Astrocyte of the hippocampus (primary cell): ENCODE results near the gene SLC12A9.
"Not testable (repeated sequence)": the region's sequence is repeated elsewhere in the genome, so short reads cannot be mapped to it uniquely, and the experiment has no call there.

Experiments
- DNase-seq: peaks from one replicate; pipeline ENCODE4 v3.0.0; 2011; ENCODE audit warnings: low read depth, low spot score

The SLC12A9 gene

DNA sequence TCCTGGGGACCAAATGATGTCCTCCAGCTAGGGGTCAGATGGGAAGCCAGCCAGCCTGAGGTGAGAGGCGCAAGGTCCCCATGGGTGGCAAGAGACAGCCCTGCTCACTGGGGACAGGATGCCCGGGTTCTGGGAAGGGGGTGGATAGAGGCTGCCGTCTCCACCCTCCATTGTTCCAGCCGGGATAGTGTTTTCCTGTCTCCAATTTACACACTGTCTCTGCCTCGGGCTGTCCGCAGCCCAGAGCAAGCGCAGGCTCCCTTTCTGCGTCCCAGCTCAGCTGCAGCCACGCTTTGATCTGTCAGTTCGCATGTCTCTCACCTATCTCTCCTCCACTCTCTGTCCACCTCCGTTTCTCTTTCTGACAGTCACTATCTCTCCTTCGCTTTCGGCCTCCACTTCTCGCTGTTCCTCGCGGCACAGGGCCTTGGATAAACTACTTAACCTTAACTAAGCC lies 27.3 kb upstream of the SLC12A9 start:
- peak; percentile 50 for DNase-seq

DNA sequence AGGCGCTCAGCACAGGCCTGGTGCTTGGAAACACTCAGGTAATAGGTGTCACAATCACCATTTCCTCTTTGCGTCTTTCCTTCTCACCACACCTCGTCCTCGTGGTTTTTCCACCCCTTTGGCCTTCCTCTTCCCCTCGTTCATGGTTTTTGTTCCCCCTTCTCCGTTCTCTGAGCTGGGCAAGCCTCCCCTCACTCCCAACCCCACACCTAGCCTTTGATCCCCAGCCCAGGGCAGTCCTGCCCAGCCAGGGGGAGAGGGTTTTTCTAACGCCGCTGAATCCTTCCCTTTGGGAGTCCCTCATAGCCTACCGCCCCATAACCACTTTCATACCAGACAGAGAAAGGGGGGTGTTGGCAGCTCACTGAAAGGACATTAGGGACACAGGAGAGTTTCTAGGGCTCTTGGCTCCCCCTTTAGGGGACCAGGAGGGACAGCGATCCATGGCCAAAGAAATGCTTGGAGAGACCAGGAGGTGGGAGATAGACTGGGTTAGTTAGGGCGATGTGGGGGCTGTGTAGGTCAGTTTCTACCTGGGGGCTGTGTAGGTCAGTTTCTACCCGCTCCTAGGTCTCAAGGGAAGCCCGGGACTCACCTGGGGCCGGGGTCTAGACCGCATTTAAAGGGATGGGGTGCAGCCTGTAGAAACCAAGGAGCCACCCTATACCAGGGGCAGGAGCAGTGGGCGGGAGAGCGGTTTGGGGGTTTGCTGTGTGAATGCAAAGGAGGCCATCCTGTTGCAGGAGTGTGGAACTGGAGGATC lies 26.6 kb upstream of the SLC12A9 start:
- DNase-seq, result peak; percentile 68

DNA sequence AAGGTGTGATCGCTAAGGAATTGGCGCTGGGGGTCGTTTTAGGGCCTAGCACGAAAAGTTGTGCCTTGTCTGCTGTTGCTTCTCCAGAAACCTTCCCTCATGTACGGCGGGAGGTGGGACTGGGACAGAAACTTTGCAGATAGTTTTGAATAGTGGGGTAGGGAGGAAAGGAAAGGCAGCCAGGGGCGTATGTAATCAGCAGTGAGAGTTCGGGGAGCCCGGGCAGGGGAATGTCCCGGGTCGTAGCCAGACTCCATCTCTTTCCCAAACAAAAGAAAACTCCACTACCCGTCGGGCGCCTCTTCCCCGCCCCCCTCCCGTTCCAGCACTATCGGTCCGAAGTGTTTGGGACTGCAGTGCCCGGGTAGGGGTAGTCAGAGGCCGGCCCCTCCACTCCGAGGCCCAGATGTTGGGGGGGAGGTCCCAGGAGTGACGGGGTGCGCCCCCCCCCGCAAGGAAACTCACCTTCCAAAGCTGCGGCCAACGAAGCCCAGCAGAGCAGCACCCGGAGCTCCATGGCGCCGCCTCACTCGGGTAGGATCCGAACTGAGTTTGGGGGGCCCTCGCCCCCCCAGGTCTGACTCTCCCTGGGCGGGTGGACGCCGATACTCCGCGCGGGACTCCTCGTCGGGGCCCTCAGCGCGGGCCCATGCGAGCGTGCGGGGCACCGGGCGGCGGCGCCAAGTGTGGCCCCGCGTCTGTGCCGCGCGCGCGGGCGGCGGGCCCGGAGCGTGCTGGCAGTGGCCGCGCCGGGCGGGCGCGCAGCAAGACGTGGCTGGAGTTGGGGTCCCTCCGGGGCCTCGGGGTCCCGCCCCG lies 25.8 kb upstream of the SLC12A9 start:
- DNase-seq, result peak; percentile 47

DNA sequence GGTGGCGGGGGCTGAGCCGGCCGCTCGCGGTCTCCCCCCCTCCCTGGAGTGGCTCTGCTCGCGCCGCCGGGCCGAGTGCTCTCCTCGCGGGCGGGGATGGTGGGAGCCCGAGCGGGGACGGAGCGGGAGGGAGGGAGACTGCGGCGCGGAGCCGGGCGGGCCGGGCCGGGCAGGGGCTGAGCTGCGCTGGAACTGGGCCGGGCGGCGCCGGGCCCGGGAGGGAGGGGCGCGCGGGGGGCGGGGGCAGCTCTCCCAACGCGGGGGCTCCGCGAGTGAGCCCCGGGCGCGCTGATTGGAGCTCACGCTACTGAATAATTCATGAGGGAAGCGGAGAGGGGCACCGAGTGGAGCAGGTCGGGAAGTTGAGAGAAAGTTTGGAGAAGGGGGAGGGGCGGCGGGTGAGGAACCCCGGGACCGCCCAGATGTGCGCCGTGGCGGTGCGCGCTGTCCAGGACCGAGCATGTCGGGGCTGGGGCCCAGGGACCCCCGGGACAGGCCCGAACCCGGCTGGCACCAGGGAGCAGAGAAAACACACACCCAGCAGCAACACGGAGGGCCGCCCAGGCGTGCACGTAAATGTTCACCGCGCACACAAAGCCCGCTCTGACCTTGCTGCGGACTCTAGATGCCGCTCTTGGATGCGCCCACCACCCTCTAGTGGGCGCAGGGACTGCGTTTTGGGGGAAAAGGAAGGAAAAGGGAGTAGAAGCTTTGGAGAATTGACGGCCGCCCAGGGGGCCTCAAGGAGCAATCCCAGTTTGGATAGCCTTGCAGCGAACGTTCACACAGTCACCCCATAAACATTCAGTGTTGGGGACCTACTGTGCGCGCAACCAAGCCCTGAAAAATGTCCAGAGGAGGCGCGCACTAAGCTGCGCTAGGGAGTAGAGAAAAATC lies 24.9 kb upstream of the SLC12A9 start, which contains the start of gene EPHB4:
Gene EPHB4 (minus strand): TSS at position 194 of the 897 bp plus-strand sequence. CDS start 493 bp downstream, outside the sequence.
- DNase-seq, result peak; percentile 94

DNA sequence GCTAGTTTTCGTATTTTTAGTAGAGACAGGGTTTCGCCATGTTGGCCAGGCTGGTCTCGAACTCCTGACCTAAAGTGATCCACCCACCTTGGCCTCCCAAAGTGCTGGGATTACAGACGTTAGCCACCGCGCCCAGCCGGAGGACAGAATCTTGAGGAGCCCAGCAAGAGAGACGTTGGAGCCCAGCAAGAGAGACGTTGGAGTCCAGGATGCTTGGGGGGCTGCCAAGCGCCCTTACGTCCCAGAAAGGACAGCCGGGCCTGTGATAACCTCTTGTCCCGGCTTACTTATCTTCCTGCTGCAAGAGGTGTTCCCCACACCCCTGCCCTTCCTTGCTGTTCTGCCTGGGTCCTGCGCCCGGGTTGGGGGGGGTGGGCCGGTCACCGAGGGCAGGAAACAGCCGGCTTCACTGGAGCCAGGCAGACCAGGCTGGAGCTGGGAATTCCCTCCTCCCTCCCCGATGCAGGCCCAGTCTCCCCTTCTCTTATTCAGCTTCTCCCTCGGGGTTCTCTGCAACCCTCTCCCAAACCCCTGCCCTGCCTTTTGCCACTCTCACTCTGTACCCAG lies 23.3 kb upstream of the SLC12A9 start:
- DNase-seq, result no peak

DNA sequence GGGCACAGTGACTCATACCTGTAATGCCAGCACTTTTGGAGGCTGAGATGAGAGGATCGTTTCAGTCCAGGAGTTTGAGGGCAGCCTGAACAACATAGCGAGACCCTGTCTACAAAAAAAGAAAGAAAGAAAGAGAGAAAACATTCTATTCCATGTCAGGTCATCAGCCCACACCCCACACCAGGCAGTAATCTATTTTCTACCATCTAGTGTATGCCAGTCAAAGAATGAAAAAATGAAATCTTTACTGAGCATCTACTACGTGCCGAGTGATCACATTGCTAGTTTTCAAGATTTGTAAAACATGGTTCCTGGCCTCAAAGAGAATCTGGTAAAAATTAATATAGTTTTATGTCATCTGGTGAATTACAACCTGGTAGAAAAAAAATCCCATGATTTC lies 22.1 kb upstream of the SLC12A9 start:
- no peak for DNase-seq

DNA sequence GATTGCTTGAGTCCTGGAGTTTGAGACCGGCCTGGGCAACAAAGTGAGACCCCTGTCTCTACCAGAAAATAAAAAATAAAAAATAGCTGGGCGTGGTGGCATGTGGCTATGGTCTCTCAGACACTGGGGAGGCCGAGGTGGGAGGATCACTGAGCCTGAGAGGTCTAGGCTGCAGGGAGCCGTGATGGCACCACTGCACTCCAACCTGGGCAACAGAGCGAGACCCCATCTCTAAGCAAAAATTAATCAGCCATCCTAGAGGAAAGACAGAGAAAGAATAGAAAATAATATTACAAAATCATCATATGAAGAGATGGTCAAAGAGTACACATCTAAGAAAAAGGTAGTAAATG lies 20.3 kb upstream of the SLC12A9 start:
- no peak for DNase-seq

DNA sequence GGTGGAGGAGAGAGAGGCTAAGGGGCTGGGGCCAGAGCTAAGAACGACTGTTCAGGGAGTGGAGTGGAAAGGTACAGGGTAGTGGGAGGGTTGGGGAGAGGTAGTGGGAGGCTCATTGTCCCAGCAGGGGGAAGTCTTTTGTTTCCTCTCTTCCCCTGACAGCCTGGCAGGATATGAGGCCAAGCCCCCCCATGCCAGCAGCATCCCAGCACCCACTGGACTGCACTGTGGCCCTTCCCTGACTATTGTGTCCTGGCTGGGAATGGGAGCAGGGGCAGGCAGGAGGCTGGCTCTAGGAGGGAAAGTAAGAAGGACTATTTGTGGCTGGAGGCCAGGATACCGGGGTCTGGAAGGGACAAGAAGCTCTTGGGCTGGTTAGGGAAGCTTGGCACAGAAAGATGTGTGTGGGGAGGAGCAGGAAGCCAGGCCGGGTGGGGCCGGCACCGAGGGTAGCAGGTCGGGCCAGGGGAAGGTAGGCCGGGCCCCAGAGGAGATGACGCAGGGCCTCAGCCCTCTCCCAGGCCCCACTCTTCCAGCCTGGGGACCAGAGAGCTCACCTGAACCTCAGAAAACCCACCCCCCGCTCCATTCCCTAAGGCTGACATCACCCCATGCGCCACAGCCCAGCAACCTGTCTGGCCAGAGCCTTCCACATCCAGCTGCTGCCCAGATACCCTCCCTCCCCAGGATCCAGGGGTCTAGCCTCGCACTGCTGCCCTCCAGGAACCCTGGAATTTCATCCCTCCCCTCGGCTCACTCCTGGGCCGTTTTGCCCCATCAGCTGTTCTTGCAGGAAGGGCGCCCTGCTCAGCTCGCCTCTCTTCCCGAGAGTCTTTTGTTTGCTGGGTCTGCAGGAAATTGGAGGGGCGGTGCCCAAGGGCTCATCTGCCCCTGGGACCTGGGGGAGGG lies 16.4 kb upstream of the SLC12A9 start:
- no peak for DNase-seq

DNA sequence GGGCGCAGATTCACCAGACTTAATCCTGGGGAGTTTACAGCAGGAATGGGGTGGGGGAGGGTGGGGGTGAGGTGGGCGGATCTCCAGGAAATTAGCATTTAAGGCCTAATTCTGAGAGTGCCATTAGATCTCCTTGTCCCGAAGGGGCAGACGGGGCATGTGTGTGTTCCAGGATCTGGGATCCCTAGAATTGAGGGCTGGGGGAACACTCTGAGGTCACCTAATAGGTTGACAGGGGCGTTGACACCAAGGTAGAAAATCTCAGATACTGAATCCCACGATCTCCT lies 15.8 kb upstream of the SLC12A9 start:
- DNase-seq, result no peak

DNA sequence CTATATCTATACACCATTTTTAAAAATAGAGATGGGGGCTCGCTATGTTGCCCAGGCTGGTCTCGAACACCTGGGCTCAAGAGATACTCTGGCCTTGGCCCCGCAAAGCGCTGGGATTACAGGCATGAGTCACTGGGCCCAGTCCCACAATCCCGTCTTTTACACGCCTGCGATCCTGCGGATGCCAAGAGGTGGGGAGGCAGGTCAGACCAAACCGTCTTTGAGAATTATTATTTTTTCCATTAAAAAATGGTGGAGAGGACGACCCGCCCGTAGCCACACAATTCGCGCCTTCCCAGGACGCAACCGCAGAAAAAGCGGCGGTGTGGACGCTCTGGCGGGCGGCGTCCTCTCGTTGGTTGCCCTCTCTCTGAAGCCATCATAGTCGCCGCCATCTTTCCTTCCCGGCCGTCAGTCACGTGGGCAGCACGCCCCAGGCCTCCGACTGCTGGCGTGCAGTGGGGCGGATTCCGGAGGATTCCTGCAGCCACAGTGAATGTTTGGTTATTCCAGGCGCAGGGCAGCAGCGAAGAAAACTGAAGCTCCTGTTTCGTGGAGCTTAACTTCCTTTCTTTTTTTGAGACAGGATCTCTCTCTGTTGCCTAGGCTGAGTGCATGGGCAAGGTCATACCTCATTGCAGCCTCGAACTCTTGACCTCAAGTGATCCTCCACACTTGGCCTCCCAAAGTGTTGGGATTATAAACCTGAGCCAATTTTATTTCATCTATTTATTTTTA lies 15.2 kb upstream of the SLC12A9 start:
- peak; percentile 97 for DNase-seq

DNA sequence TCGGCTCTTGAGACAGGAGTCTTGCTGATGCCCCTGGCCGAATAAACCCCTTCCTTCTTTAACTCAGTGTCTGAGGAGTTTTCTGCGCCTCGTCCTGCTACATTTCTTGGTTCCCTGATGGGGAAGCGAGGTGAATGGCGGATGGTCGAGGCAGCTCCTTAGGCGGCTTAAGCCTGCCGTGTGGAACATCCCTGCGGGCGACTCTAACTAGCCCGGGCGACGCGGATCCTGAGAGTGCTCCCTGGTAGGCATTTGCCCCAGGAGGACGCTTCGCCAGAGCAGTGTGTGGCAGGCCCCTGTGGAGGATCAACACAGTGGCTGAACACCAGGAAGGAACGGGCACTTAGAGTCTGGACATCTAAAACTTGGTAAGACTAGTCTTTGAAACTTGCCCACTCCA lies 13.2 kb upstream of the SLC12A9 start:
- no peak for DNase-seq

DNA sequence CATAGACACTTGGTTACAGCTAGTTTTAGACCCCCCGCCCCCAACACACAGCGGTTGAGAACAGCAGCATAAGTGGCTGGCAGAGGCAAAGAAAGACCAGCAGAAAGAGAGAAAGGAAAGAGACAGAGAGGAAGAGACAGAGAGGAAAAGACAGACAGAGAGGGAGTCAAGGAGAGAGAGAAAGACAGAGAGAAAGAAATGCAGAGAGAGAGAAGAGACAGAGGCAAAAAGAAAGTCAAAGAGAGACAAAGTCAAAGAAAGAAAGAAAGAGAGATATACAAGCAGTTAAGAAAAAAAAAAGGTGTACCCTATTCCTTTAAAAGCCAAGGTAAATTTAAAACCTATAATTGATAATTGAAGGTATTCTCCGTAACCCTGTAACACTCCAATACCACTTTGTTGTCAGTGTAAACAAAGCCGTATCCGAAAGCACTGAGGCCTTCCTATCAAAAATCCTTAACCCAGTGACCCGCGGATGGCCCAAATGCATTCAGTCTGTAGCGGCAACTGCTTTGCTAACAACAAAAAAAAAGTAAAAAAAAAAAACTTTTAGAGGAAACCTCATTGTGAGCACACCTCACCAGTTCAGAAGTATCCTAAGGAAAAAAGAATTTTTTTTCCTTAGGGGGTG lies 11.9 kb upstream of the SLC12A9 start:
- DNase-seq, result no peak

DNA sequence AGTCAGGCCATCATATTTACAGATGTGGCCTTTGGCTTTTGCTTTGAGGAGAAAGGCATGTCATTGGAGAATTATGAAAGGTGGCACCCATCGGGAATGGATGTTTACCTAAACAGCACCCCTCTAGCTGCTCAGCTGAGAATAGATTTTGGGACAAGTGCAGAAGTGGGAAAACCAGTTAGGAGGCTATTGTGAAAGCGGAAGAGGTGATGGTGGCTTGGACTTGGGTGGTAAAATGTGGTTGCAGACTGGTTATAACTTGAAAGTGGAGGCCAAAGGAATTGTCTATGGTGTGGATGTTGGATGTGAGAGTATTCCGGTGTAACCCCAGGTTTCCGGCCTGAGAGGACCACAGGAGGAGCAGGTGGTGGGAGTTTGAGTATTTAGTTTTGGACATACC lies 5.2 kb upstream of the SLC12A9 start:
- no peak for DNase-seq

DNA sequence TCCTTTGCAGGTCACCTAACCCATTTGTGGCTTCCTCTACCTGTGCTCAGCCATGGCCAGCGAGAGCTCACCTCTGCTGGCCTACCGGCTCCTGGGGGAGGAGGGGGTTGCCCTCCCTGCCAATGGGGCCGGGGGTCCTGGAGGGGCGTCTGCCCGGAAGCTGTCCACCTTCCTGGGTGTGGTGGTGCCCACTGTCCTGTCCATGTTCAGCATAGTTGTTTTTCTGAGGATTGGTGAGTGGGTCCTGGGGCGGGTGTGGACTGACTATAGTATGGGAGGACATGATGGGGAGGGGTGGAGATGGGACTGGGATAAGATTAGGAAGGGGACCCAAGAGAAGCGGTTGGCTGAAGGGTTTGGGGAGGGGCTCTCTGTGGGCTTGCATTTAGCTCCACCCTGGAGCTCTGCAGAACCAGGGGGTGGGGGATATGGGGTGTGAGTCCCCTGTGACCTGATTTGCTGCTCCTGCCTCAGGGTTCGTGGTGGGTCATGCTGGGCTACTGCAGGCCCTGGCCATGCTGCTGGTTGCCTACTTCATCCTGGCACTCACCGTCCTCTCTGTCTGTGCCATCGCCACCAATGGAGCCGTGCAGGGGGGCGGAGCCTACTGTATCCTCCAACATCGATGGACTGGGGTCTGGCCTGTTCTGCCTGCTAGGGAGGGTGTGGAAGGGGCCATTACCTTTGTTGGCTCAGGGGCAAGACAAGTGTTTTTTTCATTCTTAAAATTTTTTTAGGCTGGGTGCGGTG lies 1.8 kb downstream of the SLC12A9 start:
- DNase-seq, result no peak

DNA sequence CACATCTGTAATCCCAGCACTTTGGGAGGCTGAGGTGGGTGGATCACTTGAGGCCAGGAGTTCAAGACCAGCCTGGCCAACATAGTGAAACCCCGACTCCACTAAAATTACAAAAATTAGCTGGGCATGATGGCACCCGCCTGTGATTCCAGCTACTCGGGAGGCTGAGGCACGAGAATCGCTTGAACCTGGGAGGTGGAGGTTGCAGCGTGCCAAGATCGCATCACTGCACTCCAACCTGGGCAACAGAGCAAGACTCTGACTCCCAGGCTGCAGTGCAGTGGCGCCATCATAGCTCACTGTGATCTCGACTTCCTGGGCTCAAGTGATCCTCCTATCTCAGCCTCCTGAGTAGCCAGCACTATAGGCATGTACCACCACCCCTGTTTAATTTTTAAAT lies 2.4 kb downstream of the SLC12A9 start:
- DNase-seq, result not testable (repeated sequence)

DNA sequence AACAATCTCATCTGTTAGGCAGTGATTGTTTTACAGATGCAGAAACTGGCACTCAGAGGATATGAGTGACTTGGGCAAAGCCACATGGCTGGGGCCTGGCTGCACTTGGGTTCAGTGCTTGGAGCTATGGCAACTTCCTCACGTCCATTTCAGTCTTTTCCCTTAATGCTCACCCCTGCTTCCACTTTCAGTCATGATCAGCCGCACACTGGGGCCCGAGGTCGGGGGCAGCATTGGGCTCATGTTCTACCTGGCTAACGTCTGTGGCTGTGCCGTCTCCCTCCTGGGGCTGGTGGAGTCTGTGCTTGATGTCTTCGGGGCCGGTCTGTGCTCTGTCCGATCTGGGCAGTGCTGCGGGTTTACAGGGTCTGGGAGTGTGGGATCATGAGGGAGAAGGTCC lies 3.0 kb downstream of the SLC12A9 start:
- DNase-seq, result no peak

DNA sequence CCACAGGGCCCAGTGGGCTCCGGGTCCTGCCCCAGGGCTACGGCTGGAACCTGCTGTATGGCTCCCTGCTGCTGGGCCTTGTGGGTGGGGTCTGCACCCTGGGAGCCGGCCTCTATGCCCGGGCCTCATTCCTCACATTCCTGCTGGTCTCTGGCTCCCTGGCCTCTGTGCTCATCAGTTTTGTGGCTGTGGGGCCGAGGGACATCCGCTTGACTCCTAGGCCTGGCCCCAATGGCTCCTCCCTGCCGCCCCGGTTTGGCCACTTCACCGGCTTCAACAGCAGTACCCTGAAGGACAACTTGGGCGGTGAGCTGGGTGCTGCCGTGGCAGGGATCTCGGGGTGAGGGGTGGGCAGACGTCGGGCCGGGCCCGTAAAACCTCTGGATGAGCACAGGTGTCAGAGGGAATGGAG lies 4.4 kb downstream of the SLC12A9 start:
- peak; percentile 33 for DNase-seq

DNA sequence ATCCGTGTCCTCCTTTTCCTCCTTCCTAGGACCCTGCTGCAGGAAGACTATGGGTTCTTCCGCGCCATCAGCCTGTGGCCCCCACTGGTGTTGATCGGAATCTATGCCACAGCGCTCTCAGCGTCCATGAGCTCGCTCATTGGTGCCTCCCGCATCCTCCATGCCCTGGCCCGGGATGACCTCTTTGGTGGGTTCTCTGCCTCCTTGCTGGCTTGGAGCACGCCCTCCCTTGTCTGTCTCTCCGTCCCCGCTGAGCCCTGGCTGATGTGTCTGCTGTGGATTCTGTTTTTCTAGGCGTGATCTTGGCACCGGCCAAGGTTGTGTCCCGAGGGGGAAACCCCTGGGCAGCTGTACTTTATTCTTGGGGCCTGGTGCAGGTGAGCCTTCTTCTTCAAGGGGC lies 7.3 kb downstream of the SLC12A9 start:
- DNase-seq, result no peak
